Fibroblast of lung (primary cell): Measurements from ENCODE around the gene ATP2A2.
"Not testable (repeated sequence)": the region's sequence is repeated elsewhere in the genome, so short reads cannot be mapped to it uniquely, and the experiment has no call there.

Experiments used
- EZH2 ChIP-seq: IDR thresholded peaks from 2 replicates; pipeline ENCODE4 v1.5.1; 2012; ENCODE audit warnings: low read length, control low read depth, mild to moderate bottlenecking; ENCODE audit errors: missing control alignments
- TF ChIP-seq, protein P1 (sequence below), 2 donors: IDR thresholded peaks in 1 of 2; conservative IDR thresholded peaks in 1 of 2; 1 replicate in 1 of 2; 2 replicates in 1 of 2; pipeline ENCODE4 v1.5.1; 2011 to 2012; ENCODE audit warnings: low read length in 2 of 2, control low read depth in 1 of 2, inconsistent platforms in 1 of 2, low read depth in 1 of 2, mild to moderate bottlenecking in 1 of 2

DNA sequence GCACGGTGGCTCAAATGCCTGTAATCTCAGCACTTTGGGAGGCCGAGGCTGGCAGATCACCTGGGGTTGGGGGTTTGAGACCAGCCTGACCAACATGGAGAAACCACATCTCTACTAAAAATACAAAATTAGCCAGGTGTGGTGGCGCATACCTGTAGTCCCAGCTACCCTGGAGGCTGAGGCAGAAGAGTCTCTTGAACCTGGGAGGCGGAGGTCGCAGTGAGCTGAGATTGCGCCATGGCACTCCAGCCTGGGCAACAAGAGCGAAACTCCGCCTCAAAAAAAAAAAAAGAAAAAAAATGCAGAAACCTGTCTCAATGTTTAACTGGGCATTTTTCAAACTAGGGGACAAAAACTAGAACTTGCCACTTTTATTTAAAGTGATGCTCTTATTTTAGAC is 59.2 kb downstream of the ATP2A2 start:
- TF ChIP-seq, protein P1, sequence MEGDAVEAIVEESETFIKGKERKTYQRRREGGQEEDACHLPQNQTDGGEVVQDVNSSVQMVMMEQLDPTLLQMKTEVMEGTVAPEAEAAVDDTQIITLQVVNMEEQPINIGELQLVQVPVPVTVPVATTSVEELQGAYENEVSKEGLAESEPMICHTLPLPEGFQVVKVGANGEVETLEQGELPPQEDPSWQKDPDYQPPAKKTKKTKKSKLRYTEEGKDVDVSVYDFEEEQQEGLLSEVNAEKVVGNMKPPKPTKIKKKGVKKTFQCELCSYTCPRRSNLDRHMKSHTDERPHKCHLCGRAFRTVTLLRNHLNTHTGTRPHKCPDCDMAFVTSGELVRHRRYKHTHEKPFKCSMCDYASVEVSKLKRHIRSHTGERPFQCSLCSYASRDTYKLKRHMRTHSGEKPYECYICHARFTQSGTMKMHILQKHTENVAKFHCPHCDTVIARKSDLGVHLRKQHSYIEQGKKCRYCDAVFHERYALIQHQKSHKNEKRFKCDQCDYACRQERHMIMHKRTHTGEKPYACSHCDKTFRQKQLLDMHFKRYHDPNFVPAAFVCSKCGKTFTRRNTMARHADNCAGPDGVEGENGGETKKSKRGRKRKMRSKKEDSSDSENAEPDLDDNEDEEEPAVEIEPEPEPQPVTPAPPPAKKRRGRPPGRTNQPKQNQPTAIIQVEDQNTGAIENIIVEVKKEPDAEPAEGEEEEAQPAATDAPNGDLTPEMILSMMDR (conservative IDR thresholded peaks at IDR 0.05 in 1 of 2, IDR thresholded peaks at IDR 0.05 in 1 of 2; ENCODE audit: low read depth in 1 of 2, low read length in 2 of 2): not testable (repeated sequence)
- not testable (repeated sequence) for TF ChIP-seq EZH2
